Astrocyte (in vitro differentiated cells and primary cell): Measurements from ENCODE around the gene CAPZB. TPM values are rescaled to one million over a fixed set of nuclear protein-coding genes. Genes with fewer than 3 reads are reported as not detected.
"Not testable (repeated sequence)": the region's sequence is repeated elsewhere in the genome, so short reads cannot be mapped to it uniquely, and the experiment has no call there.

Experiments
- DNase-seq: peaks from one replicate; pipeline ENCODE4 v3.0.0-alpha.2; 2010; ENCODE audit warnings: low read depth
- FAIRE-seq: peaks from 2 replicates; lab custom pipeline; 2011; peaks lifted over from hg19 to GRCh38; lab: Jason Lieb, UNC
- H2AFZ ChIP-seq: 2 replicates; pipeline ENCODE4 v1.6.0; 2012; ENCODE audit warnings: low read depth, low read length, inconsistent platforms
- H3K27ac ChIP-seq: 2 replicates; pipeline ENCODE4 v1.5.1; 2011; ENCODE audit warnings: low read depth, low read length, inconsistent platforms
- H3K27me3 ChIP-seq: 2 replicates; pipeline ENCODE4 v1.6.0; 2011; ENCODE audit warnings: low read length, inconsistent platforms; ENCODE audit not compliant: insufficient read depth
- H3K36me3 ChIP-seq: 2 replicates; pipeline ENCODE4 v1.5.1; 2011; ENCODE audit warnings: low read length, inconsistent platforms; ENCODE audit not compliant: insufficient read depth
- H3K4me1 ChIP-seq: 2 replicates; pipeline ENCODE4 v1.5.1; 2011; ENCODE audit warnings: low read length, inconsistent platforms; ENCODE audit not compliant: insufficient read depth
- H3K4me2 ChIP-seq: 2 replicates; pipeline ENCODE4 v1.6.0; 2012; ENCODE audit warnings: low read length, inconsistent platforms
- H3K4me3 ChIP-seq: 2 replicates; pipeline ENCODE4 v1.5.1; 2011; ENCODE audit warnings: low read depth, mild to moderate bottlenecking, low read length, inconsistent platforms; ENCODE audit not compliant: insufficient read depth
- H3K79me2 ChIP-seq: 2 replicates; pipeline ENCODE4 v1.6.0; 2012; ENCODE audit warnings: mild to moderate bottlenecking, low read length, inconsistent platforms; ENCODE audit not compliant: insufficient read depth
- H3K9ac ChIP-seq: 2 replicates; pipeline ENCODE4 v1.6.0; 2012; ENCODE audit warnings: mild to moderate bottlenecking, low read length, inconsistent platforms
- H3K9me3 ChIP-seq: 2 replicates; pipeline ENCODE4 v1.5.1; 2012; ENCODE audit warnings: low read depth, mild to moderate bottlenecking, low read length, inconsistent platforms; ENCODE audit not compliant: insufficient read depth
- H4K20me1 ChIP-seq: 2 replicates; pipeline ENCODE4 v1.6.0; 2012; ENCODE audit warnings: low read length, inconsistent platforms; ENCODE audit not compliant: insufficient read depth
- H3K27ac Mint-ChIP-seq: one replicate; pipeline ENCODE4 v1.8.0; 2021; ENCODE audit warnings: mild to moderate bottlenecking, mixed read lengths; ENCODE audit not compliant: unreplicated experiment
- H3K27me3 Mint-ChIP-seq: one replicate; pipeline ENCODE4 v1.8.0; 2021; ENCODE audit warnings: low read depth, mixed read lengths; ENCODE audit not compliant: unreplicated experiment
- H3K36me3 Mint-ChIP-seq: one replicate; pipeline ENCODE4 v1.8.0; 2021; ENCODE audit warnings: low read depth, mixed read lengths; ENCODE audit not compliant: unreplicated experiment
- H3K4me1 Mint-ChIP-seq: one replicate; pipeline ENCODE4 v1.8.0; 2021; ENCODE audit warnings: low read depth, mixed read lengths; ENCODE audit not compliant: unreplicated experiment
- H3K4me3 Mint-ChIP-seq: one replicate; pipeline ENCODE4 v1.8.0; 2021; ENCODE audit warnings: mild to moderate bottlenecking, moderate library complexity, mixed read lengths; ENCODE audit not compliant: unreplicated experiment
- H3K9me3 Mint-ChIP-seq: one replicate; pipeline ENCODE4 v1.8.0; 2021; ENCODE audit warnings: mild to moderate bottlenecking, mixed read lengths; ENCODE audit not compliant: unreplicated experiment
- EZH2 ChIP-seq: IDR thresholded peaks from 2 replicates; pipeline ENCODE4 v1.6.1; 2012; ENCODE audit warnings: mild to moderate bottlenecking, low read length, inconsistent platforms; ENCODE audit not compliant: insufficient read depth
- total RNA-seq: library from RNA; stranded (reverse); gene quantifications from 2 replicates; pipeline ENCODE4 v1.2.1, GENCODE V29; 2021
- TF ChIP-seq, protein P1 (sequence below): IDR thresholded peaks from 2 replicates; pipeline ENCODE4 v1.5.1; 2011; ENCODE audit warnings: low read depth, mild to moderate bottlenecking, inconsistent platforms, low read length, moderate library complexity; ENCODE audit not compliant: insufficient read depth

The CAPZB gene
- total RNA-seq, 1 donor from 2014 or later, result 458 TPM

DNA sequence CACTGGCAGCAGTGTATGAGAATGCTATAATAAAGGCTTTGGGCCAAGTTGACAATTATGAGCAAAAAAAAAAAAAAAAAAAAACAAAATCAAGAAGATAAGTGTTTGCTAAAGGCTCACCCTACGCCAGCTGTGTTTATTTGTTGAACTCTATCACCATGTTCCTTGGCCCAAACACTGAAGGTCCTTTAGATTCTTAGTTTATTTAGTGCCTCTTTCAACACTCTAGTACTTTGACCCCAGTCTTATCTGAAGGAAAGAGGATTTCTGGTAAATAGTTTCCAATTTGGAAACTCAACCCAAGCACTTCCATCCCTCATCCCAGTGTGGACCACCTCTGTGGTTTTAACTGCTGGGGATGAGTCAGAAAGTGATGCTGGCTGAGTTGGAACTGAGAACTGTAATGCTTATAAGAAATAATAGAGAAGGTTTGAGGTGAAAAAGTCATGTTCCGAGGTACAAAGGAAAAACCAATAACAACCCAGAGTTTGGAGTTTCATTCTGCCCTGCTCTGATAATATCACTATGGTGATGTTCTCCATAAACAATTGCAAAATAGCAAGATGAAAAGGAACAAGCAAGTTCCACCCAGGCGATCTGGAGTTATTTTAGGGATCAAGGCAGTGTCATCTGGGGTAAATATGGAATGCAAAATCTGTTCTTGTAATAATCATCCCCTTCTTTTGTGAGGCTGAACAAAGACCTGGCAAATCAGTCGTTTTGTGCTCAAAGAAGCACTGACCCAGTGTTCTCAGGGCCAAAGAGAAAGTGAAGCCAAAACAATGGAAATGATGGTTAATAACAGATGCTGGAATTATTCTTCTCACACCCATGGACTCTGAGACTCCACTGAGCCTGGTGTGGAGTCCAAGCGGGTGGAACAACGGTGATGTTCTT lies 19.7 kb upstream of the CAPZB start:
- FAIRE-seq (no peak), DNase-seq (peak; percentile 96)
- H3K79me2 ChIP-seq, result no peaks in the 10 kb centered on the region
- peaks cover 6% of the 10 kb centered on the region for H3K27me3 Mint-ChIP-seq
- peak overlapping the region; percentile 72 for H3K27ac ChIP-seq
- no peaks in the 10 kb centered on the region for H3K36me3 ChIP-seq
- H3K9me3 ChIP-seq, result no peaks in the 10 kb centered on the region
- peaks cover 22% of the 10 kb centered on the region for H3K4me1 ChIP-seq
- H4K20me1 ChIP-seq, result no peaks in the 10 kb centered on the region
- peaks cover 5% of the 10 kb centered on the region for H3K4me1 Mint-ChIP-seq
- no peak overlapping the region for H3K4me3 Mint-ChIP-seq
- H3K4me2 ChIP-seq, result peak overlapping the region; percentile 57
- H3K9me3 Mint-ChIP-seq, result no peaks in the 10 kb centered on the region
- H3K27ac Mint-ChIP-seq, result no peak overlapping the region
- peak overlapping the region; percentile 51 for H3K9ac ChIP-seq
- H3K4me3 ChIP-seq, result no peak overlapping the region
- TF ChIP-seq EZH2, result no peak
- TF ChIP-seq, protein P1, sequence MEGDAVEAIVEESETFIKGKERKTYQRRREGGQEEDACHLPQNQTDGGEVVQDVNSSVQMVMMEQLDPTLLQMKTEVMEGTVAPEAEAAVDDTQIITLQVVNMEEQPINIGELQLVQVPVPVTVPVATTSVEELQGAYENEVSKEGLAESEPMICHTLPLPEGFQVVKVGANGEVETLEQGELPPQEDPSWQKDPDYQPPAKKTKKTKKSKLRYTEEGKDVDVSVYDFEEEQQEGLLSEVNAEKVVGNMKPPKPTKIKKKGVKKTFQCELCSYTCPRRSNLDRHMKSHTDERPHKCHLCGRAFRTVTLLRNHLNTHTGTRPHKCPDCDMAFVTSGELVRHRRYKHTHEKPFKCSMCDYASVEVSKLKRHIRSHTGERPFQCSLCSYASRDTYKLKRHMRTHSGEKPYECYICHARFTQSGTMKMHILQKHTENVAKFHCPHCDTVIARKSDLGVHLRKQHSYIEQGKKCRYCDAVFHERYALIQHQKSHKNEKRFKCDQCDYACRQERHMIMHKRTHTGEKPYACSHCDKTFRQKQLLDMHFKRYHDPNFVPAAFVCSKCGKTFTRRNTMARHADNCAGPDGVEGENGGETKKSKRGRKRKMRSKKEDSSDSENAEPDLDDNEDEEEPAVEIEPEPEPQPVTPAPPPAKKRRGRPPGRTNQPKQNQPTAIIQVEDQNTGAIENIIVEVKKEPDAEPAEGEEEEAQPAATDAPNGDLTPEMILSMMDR, result no peak
- no peaks in the 10 kb centered on the region for H3K27me3 ChIP-seq
- no peaks in the 10 kb centered on the region for H3K36me3 Mint-ChIP-seq
- no peak overlapping the region for H2AFZ ChIP-seq

DNA sequence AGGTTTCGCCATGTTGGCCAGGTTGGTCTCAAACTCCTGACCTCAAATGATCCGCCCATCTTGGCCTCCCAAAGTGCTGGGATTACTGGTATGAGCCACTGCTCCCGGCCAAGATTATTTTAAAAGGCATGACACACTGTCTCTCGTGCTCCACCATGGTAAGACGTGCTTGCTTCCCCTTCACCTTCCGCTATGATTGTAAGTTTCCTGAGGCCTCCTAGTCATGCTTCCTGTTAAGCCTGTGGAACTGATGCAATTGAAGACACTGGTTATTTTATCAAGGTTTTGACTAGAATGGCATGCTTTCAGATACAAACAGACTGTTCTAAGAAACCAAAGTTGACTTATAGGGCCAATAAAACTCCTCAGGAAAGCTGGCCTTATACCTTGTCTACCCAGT lies 16.9 kb upstream of the CAPZB start:
- not testable (repeated sequence) for H3K9me3 Mint-ChIP-seq, H2AFZ ChIP-seq, H3K4me3 ChIP-seq, H3K27me3 Mint-ChIP-seq, H3K36me3 Mint-ChIP-seq, H3K4me2 ChIP-seq, H3K27me3 ChIP-seq, H3K79me2 ChIP-seq, H3K9ac ChIP-seq, H3K27ac Mint-ChIP-seq, H3K9me3 ChIP-seq, H3K4me3 Mint-ChIP-seq, H3K4me1 Mint-ChIP-seq, H3K27ac ChIP-seq, H4K20me1 ChIP-seq, H3K36me3 ChIP-seq, FAIRE-seq, DNase-seq
- peaks cover 19% of the 10 kb centered on the region for H3K4me1 ChIP-seq

DNA sequence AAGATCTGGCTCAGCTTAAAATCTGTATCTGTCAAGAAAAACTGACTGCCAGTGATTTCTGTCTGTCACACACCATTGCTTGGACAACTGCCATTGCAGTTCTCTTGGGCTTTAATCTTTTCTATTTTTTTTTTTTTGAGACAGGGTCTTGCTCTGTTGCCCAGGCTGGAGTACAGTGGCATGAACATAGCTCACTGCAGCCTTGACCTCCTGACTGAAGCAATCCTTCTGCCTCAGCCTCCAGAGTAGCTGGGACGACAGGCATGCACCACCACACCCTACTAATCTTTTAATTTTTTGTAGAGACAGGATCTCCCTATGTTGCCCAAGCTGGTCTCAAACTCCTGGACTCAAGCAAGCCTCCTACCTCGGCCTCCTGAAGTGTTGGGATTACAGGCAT lies 14.5 kb upstream of the CAPZB start:
- not testable (repeated sequence) for H3K9ac ChIP-seq, H4K20me1 ChIP-seq, H2AFZ ChIP-seq, H3K4me1 ChIP-seq, H3K27me3 ChIP-seq, H3K79me2 ChIP-seq, H3K27ac ChIP-seq, H3K27ac Mint-ChIP-seq, FAIRE-seq, H3K4me3 ChIP-seq, H3K27me3 Mint-ChIP-seq, H3K9me3 ChIP-seq, H3K4me2 ChIP-seq, H3K9me3 Mint-ChIP-seq, H3K36me3 Mint-ChIP-seq, DNase-seq, H3K4me3 Mint-ChIP-seq, H3K36me3 ChIP-seq
- peaks cover 12% of the 10 kb centered on the region for H3K4me1 Mint-ChIP-seq

DNA sequence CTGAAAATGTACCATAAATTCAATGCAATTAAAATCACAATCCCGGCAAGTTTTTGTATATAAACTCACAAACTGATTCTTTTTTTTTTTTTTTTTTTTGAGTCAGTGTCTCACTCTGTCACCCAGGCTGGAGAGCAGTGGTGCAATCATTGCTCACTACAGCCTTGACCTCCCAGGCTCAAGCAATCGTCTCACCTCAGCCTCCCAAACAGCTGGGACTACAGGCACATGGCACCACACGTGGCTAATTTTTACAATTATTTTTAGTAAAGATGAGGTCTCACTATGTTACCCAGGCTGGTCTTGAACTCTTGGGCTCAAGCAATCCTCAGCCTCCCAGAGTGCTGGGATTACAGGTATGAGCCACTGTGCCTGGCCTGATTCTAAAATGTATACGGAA lies 12.1 kb upstream of the CAPZB start:
- not testable (repeated sequence) for FAIRE-seq, H3K9me3 Mint-ChIP-seq

More for the DNA sequence above, 12.1 kb upstream of the CAPZB start:
- H3K4me2 ChIP-seq, H3K27me3 Mint-ChIP-seq, DNase-seq, H3K27ac ChIP-seq, H3K27ac Mint-ChIP-seq, H3K4me3 Mint-ChIP-seq, H3K79me2 ChIP-seq, H2AFZ ChIP-seq, H3K27me3 ChIP-seq, H3K4me1 ChIP-seq, H3K4me3 ChIP-seq, H3K9me3 ChIP-seq, H3K9ac ChIP-seq, H3K36me3 Mint-ChIP-seq, H4K20me1 ChIP-seq, H3K36me3 ChIP-seq: not testable (repeated sequence)
- peaks cover 11% of the 10 kb centered on the region for H3K4me1 Mint-ChIP-seq
